ENCODE measurements around the gene SNX13.
"Not testable (repeated sequence)": the region's sequence is repeated elsewhere in the genome, so short reads cannot be mapped to it uniquely, and the experiment has no call there.

The SNX13 gene

DNA sequence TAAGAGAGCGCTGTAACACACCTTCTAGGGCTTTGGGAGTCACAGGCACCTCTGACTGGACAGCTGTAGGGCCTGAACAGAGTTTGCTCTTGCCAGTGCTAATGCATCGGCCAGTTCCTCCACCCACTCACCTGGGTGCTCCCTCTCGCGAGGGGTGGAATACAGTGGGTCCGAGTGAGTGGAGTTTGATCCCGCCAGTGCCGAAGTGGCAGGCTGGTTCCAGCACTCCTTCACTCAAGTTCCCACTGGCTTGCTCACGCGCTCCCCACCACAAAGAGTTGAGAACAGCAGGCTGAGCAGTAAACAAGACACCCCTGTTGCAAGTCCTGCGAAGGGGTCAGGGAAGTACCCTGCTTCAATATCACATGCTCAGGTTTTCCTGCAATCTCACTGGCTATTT is 91.8 kb downstream of the SNX13 start:
- DNase-seq (ENCODE audit: low read depth), result no peak

GRCh38 chr7:17846935-17847334 is 93.4 kb downstream of the SNX13 start:
- DNase-seq (ENCODE audit: low read depth), result no peak

DNA sequence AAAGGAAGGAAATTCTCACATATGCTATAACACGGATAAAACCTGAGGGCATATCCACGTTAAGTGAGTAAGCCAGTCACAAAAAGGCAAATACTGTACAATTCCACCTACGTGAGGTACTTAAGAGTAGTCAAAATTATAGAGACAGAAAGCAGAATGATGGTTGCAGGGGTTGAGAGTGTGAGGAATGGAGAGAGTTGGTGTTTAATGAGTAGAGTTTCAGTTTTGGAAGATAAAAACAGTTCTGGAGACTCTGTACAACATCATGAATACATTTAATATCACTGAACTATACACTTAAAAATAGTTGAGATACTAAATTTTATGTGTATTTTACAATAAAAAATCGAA is 95.1 kb downstream of the SNX13 start:
- no peak for DNase-seq (ENCODE audit: low read depth)

GRCh38 chr7:17844514-17845196 is 95.6 kb downstream of the SNX13 start:
- DNase-seq (ENCODE audit: low read depth), result no peak

GRCh38 chr7:17844022-17844421 is 96.3 kb downstream of the SNX13 start:
- DNase-seq (ENCODE audit: low read depth), result no peak

DNA sequence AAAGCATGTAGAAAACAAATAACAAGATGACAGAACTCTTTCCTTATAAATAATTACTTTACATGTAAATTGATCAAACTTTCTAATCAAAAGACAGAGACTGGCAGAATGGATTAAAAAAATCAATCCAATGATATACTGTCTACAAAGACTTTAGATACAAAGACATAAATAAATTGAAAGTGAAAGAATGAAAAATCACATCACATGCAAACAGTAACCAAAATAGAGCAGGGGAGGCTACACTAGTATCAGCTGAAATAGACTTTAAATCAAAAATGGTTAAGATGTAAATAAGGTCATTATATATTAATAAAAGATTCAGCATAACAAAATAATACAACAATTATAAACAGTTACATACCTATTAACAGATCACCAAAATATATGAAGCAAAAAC is 97.3 kb downstream of the SNX13 start:
- no peak for DNase-seq (ENCODE audit: low read depth)

DNA sequence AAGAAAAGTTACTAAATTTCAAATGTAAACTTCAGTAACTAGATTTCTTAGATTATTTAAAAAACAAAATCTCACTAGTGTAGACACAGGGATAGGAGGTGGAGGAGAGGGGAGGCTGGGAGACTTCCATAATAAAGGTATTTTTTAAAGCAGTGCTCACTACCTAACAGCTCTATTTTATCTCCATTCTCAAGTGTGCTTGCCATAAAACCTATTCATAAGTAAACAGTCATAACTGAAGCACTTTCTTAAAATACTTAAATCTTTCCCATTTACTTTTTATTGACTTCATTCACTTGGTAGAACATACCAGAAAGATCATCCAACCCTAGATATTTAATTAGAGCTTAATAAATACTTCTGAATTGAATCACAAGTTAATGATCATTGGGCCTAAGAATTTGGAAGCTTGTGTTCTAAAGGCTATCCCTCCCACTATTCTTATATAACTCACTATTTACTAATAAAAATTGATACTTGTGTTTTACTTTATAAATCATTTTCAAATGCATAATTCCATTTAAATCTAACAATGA is 107.4 kb downstream of the SNX13 start:
- DNase-seq (ENCODE audit: low read depth), result no peak

DNA sequence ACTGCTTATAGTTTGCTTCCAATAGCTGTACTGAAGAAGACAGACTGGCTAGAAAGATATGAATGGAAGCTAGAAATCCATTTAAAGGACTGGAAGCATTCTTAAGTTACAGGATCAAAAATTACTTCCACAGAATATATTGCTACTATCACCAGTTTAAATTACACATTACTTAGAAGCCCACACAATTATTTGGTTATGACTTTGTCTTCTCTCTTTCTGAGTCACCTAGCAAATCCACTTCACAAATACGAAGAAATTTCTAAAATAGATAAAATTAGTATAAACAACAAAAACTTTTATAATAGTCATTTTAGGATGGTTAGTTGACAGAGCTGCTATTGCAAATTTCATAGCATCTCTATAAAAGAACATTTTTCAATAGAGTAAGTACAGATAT is 108.1 kb downstream of the SNX13 start:
- DNase-seq (ENCODE audit: low read depth), result no peak

DNA sequence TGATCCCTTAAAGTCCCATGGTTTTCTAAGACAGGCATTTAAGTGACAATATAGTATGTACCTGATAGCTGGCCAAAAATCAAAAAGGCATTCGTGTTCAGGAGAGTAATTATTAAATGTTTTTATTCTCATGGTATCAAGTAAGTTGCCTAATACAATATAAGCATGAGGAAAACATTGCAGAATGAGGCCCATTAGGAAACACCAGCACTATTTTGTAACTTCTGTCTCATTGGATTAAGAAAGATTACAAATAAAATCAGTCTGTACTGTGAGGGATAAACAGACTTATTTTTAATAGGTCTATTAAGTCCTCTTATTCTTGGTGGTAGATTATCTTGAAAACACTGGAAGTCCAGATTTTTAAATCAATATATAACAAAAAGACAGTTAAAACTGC is 110.1 kb downstream of the SNX13 start:
- DNase-seq (ENCODE audit: low read depth), result no peak

GRCh38 chr7:17829001-17829400 is 111.3 kb downstream of the SNX13 start:
- no peak for DNase-seq (ENCODE audit: low read depth)

- DNase-seq (ENCODE audit: low read depth), result no peak
Observed at GRCh38 chr7:17822547-17823173, 117.6 kb downstream of the SNX13 start.

DNA sequence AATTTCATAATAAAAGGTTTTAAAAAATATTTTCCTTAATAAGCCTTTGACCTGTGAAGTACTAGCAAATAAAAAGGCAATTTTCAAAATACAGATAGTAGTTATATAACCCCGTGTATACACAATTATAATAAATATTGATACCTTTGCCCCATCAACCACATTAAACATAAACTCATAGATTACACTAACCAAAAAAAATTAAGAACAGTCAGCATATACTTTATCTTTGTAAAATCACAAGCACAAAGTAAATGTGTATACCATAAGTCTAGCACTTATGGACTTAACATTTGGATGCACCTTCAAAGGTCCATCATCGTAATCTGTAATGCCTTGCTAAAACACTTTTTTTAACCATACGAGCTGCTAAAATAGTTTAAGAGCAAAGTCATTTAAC is 123.4 kb downstream of the SNX13 start:
- DNase-seq (ENCODE audit: low read depth), result no peak

- DNase-seq (ENCODE audit: low read depth), result no peak
Observed at GRCh38 chr7:17815318-17815717, 125.0 kb downstream of the SNX13 start.

GRCh38 chr7:17814058-17814457 is 126.2 kb downstream of the SNX13 start:
- DNase-seq (ENCODE audit: low read depth), result no peak

DNA sequence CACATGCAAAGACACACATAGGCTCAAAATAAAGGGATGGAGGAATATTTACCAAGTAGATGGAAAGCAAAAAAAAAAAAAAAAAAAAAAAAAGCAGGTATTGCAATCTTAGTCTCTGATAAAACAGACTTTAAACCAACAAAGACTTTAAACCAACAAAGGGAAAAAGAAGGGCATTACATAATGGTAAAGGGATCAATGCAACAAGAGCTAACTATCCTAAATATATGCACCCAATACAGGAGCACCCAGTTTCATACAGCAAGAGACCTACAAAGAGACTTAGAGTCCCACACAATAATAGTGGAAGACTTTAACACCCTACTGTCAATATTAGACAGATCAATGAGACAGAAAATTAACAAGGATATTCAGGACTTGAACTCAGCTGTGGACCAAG is 131.1 kb downstream of the SNX13 start:
- DNase-seq (ENCODE audit: low read depth), result not testable (repeated sequence)

- DNase-seq (ENCODE audit: low read depth), result no peak
Observed at GRCh38 chr7:17807242-17807641, 133.1 kb downstream of the SNX13 start.

- DNase-seq (ENCODE audit: low read depth), result no peak
Observed at GRCh38 chr7:17806631-17807030, 133.7 kb downstream of the SNX13 start.

- no peak for DNase-seq (ENCODE audit: low read depth)
Observed at GRCh38 chr7:17802056-17802455, 138.2 kb downstream of the SNX13 start.

GRCh38 chr7:17792075-17792936 is 148.0 kb downstream of the SNX13 start:
- no peak for DNase-seq (ENCODE audit: low read depth)

DNA sequence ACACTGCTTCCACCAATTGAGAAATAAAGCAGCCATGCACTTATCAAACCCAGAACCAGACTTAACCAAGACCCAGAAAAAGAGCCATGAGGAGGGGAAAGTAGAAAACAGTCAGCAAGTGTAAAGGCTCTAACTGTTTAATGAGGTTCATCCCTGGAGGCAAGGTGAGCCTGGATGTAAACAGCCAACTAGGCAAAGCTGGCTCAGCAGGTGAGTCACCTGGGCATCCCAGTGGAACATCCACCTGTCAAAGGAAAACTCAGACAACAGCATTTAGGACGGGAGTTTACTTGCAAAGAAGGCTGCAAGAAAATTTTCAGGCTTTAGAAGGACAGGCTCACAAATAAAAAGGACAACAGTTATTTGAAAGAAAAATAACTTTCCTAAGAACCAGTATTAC is 153.0 kb downstream of the SNX13 start:
- DNase-seq (ENCODE audit: low read depth), result no peak

GRCh38 chr7:17786314-17786852 is 153.9 kb downstream of the SNX13 start:
- DNase-seq (ENCODE audit: low read depth), result no peak

DNA sequence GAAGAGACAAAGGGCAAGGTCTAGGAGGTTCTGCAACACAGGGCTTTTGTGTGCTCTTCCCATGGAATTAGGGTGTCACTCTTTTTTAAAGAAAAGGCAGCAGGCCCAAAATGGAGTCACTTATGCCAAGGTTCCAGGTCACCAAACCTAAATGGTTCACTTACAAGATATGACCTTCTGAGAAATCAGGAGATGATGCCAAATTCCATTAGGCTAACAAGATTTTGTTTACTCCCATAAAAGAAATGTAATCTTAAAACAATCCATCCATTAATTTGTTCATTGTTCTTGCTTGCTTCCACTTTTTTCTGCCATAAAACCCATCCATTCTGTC is 158.1 kb downstream of the SNX13 start:
- DNase-seq (ENCODE audit: low read depth), result no peak
